GM13976 (cell line): ENCODE data around the gene OVCA2.
A peak's percentile ranks its signal among the peaks of the same experiment; 100 is the strongest.

ENCODE experiments used
- DNase-seq: peaks from one replicate; pipeline ENCODE4 v3.0.0; 2012; ENCODE audit warnings: low spot score
- CTCF ChIP-seq: IDR thresholded peaks from 2 replicates; pipeline ENCODE4 v1.5.1; 2012; ENCODE audit warnings: borderline replicate concordance, mild to moderate bottlenecking; ENCODE audit not compliant: insufficient read depth; ENCODE audit errors: extremely low read depth, missing control alignments, control extremely low read depth
- in situ Hi-C: fragments of 300-500 bp; cut with MboI; formaldehyde crosslinking; loops from one replicate; pipeline ENCODE4 v1.12.0; 2022; ENCODE audit warnings: low sequenced_read_pairs, mixed read lengths, inconsistent platforms; ENCODE audit not compliant: unreplicated experiment

Gene OVCA2

GRCh38 chr17:2057175-2057759, 15.4 kb downstream of the OVCA2 start:
- peak; percentile 37 for DNase-seq
- TF ChIP-seq CTCF: no peak
- in situ Hi-C loops: no loop called here

GRCh38 chr17:2057760-2058585, 16.2 kb downstream of the OVCA2 start:
- peak; percentile 9 for TF ChIP-seq CTCF
- DNase-seq: peak; percentile 40
- in situ Hi-C loops: no loop called here

- in situ Hi-C loops: no loop called here
- DNase-seq: peak; percentile 81
- TF ChIP-seq CTCF: peak; percentile 92
These were observed 17.0 kb downstream of the OVCA2 start for GRCh38 chr17:2058586-2059546.

- no peak for DNase-seq
- TF ChIP-seq CTCF: no peak
- in situ Hi-C loops: no loop called here
These were observed 17.9 kb downstream of the OVCA2 start for GRCh38 chr17:2059547-2060384.

GRCh38 chr17:2060385-2060658, 18.5 kb downstream of the OVCA2 start:
- no peak for TF ChIP-seq CTCF
- no peak for DNase-seq
- in situ Hi-C loops: no loop called here
